SK-N-MC (cell line): ENCODE data around the gene METTL24.
"Not testable (repeated sequence)": the region's sequence is repeated elsewhere in the genome, so short reads cannot be mapped to it uniquely, and the experiment has no call there.

ENCODE experiments used
- EZH2 ChIP-seq: fragments of 200-600 bp; sonication (generic); IDR thresholded peaks from one replicate; pipeline ENCODE4 v1.6.1; 2017; ENCODE audit warnings: antibody characterized with exemption
- FOXP2 ChIP-seq: optimal IDR thresholded peaks from 2 replicates; pipeline ENCODE3; 2011; ENCODE audit warnings: mild to moderate bottlenecking, moderate library complexity; ENCODE audit not compliant: insufficient read depth; ENCODE audit errors: extremely low read length, control extremely low read depth
- POLR2AphosphoS5 ChIP-seq: IDR thresholded peaks from 2 replicates; pipeline ENCODE4 v1.6.1; 2012; ENCODE audit warnings: mild to moderate bottlenecking, low read depth, low read length, borderline replicate concordance

DNA sequence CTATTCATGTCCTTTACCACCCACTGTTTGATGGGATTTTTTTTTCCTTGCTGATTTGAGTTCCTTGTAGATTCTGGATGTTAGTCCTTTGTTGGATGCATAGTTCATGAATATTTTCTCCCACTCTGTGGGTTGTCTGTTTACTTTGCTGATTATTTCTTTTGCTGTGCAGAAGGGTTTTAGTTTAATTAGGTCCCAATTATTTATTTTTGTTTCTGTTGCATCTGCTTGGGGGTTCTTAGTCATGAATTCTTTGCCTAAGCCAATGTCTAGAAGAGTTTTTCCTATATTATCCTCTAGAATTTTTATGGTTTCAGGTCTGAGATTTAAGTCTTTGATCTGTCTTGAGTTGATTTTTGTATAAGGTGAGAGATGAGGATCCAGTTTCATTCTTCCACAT is 85.4 kb downstream of the METTL24 start:
- not testable (repeated sequence) for TF ChIP-seq EZH2, POLR2AphosphoS5, FOXP2
